ENCODE results near the gene ZC3H11A. TPM values are rescaled to one million over a fixed set of nuclear protein-coding genes. Genes with fewer than 3 reads are reported as not detected.

ZC3H11A gene
- total RNA-seq, 4 donors from 2014 or later, result 97.8 to 132 (median 107) TPM

DNA sequence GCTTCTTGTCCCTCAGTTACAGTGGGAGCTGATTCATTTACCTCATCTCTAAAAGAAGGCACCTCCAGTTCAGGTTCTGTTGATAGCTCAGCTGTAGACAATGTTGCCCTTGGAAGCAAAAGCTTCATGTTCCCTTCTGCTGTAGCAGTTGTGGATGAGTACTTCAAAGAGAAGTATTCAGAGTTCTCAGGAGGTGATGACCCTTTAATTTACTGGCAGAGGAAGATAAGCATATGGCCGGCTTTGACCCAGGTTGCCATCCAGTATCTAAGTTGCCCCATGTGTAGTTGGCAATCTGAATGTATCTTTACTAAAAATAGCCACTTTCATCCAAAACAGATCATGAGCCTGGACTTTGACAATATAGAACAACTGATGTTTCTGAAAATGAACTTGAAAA, 4.5 kb downstream of the ZC3H11A start:
- intact Hi-C loops (cut with DNase I; ENCODE audit: low total_unique reads), result no loop called here

DNA sequence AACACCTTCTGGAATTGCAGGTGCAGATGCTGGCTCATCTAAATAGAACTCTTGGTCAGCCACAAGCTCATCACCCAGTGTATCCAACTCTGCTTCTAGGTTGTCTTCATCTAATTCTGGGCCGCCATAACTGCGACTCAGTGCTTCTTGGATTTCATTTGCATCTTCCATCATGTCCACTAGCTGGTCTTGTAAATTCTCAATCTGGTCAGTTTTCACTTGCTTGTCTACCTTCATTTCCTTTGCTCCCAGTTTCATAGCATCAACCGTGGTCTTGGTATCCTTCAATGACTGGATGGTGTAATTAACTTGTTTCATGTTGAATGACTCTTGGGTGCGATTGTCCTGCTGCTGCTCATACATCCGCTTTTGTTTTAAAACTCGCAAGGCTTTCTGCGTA, 10.3 kb downstream of the ZC3H11A start:
- intact Hi-C loops (cut with DNase I; ENCODE audit: low total_unique reads), result no loop called here
- no peak for TF ChIP-seq POLR2A (IDR thresholded peaks at IDR 0.05)
- TF ChIP-seq, protein P1, sequence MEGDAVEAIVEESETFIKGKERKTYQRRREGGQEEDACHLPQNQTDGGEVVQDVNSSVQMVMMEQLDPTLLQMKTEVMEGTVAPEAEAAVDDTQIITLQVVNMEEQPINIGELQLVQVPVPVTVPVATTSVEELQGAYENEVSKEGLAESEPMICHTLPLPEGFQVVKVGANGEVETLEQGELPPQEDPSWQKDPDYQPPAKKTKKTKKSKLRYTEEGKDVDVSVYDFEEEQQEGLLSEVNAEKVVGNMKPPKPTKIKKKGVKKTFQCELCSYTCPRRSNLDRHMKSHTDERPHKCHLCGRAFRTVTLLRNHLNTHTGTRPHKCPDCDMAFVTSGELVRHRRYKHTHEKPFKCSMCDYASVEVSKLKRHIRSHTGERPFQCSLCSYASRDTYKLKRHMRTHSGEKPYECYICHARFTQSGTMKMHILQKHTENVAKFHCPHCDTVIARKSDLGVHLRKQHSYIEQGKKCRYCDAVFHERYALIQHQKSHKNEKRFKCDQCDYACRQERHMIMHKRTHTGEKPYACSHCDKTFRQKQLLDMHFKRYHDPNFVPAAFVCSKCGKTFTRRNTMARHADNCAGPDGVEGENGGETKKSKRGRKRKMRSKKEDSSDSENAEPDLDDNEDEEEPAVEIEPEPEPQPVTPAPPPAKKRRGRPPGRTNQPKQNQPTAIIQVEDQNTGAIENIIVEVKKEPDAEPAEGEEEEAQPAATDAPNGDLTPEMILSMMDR (IDR thresholded peaks at IDR 0.05), result no peak
- 97 to 98% methylated on average over 7 of the region's 7 CpGs for WGBS, 2 donors
- H3K4me3 ChIP-seq (ENCODE audit: low read depth, poor library complexity, severe bottlenecking), result no peak overlapping the region
- no peak for DNase-seq (ENCODE audit: low spot score in 2 of 2)

More for the DNA sequence above, 4.5 kb downstream of the ZC3H11A start:
- WGBS, 2 donors, result 58 to 63% methylated on average over 1 of the region's 1 CpG
- DNase-seq (ENCODE audit: low spot score in 2 of 2), result no peak
- TF ChIP-seq, protein P1 (IDR thresholded peaks at IDR 0.05), result no peak
- no peak for TF ChIP-seq POLR2A (IDR thresholded peaks at IDR 0.05)
- H3K4me3 ChIP-seq (ENCODE audit: low read depth, poor library complexity, severe bottlenecking), result no peak overlapping the region

DNA sequence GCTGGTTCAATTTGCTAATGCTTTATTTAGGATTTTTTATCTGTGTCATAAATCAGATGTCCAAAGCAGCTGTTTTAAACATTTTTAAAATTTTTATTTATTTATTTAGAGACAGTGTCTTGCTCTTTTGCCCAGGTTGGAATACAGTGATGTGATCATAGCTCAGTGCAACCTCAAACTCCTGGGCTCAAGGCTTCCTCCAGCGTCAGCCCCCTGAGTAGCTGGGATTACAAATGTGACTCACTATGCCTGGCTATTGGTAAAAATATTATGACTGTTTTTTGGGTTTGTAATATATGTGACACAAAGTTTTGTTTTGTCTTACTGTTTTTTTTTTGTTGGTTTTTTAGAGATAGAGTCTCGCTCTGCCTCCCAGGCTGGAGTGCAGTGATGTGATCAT, 11.8 kb downstream of the ZC3H11A start:
- H3K4me3 ChIP-seq (ENCODE audit: low read depth, poor library complexity, severe bottlenecking), result no peak overlapping the region
- intact Hi-C loops (cut with DNase I; ENCODE audit: low total_unique reads), result no loop called here
- TF ChIP-seq, protein P1 (IDR thresholded peaks at IDR 0.05), result no peak
- TF ChIP-seq POLR2A (IDR thresholded peaks at IDR 0.05), result no peak
- DNase-seq (ENCODE audit: low spot score in 2 of 2), result no peak
- 87 to 91% methylated on average over 2 of the region's 2 CpGs for WGBS, 2 donors

DNA sequence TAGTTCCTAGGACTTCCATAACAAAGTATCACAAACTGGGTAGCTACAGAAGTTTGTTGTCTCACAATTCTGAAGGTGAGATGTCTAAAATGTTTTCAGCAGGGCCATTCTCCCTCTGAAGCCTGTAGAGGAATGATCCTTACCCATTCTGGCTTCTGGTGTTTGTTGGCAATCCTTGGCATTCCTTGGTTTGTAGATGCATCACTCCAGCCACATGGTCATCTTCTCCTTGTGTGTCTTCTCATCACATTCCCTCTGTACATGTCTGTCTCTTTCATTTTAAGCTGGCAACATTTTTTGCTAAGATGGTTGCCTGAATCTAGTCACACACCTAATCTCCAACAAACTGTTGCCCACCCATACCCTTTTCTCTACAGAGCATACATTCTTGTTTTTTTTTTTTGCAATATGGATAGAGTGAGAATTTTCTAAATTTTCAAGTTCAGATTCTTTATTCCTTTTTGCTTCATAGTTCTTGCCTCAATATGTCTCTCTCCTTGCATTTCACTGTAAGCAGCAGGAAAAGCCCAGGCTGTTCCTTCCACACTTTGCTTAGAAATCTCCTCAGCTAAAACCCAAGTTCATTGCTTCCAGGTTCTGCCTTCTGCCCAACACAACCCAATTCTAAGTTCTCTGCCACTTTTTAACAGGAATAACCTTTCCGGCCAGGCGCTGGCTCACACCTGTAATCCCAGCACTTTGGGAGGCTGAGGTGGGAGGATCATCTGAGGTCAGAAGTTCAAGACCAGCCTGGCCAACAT, 18.3 kb downstream of the ZC3H11A start:
- intact Hi-C loops (cut with DNase I; ENCODE audit: low total_unique reads), result no loop called here
- DNase-seq (ENCODE audit: low spot score in 2 of 2), result no peak
- TF ChIP-seq, protein P1 (IDR thresholded peaks at IDR 0.05), result no peak
- no peak for TF ChIP-seq POLR2A (IDR thresholded peaks at IDR 0.05)
- H3K4me3 ChIP-seq (ENCODE audit: low read depth, poor library complexity, severe bottlenecking), result no peak overlapping the region
- 97% methylated on average over 2 of the region's 2 CpGs for WGBS, 2 donors

DNA sequence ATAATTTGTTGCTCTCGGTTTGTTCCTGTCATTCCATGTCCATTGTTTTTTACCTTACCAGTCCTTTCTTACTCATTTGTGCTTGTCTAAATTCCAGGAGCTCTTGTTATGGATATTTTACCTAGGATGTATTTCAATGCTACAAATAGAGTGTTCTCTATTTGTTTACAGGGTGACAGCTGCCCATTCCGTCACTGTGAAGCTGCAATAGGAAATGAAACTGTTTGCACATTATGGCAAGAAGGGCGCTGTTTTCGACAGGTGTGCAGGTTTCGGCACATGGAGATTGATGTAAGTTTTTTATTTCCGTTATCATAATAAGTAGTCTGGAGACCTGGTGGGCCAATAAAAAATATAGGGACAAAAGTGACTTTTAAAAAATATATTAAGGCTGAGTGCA, 23.0 kb downstream of the ZC3H11A start:
- no peak for DNase-seq (ENCODE audit: low spot score in 2 of 2)
- intact Hi-C loops (cut with DNase I; ENCODE audit: low total_unique reads), result no loop called here
- TF ChIP-seq, protein P1 (IDR thresholded peaks at IDR 0.05), result no peak
- no peak for TF ChIP-seq POLR2A (IDR thresholded peaks at IDR 0.05)
- no peak overlapping the region for H3K4me3 ChIP-seq (ENCODE audit: low read depth, poor library complexity, severe bottlenecking)
- 95 to 96% methylated on average over 6 of the region's 6 CpGs for WGBS, 2 donors

DNA sequence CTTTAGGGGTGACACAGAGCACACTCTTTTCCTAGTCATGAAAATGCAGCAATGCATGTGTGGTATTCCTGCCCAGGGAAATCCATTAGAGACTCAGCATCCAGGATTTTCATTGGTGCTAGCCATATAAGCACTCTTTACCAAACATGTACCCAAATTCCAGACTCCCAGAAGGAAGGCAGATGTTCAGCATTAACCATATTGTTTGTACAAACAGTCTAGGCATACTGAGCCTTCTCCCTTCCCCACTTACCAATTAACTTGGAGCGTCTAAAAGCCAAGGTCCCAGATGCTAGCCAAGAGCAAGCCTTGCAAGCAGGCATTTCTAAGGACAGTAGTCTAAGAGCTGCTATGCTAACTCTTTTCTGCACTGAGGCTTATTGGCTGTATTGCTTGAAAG, 27.9 kb downstream of the ZC3H11A start:
- no peak for TF ChIP-seq POLR2A (IDR thresholded peaks at IDR 0.05)
- TF ChIP-seq, protein P1 (IDR thresholded peaks at IDR 0.05), result no peak
- intact Hi-C loops (cut with DNase I; ENCODE audit: low total_unique reads), result no loop called here
- WGBS, 2 donors, result 64 to 73% methylated on average over 1 of the region's 1 CpG
- DNase-seq (ENCODE audit: low spot score in 2 of 2), result no peak
- H3K4me3 ChIP-seq (ENCODE audit: low read depth, poor library complexity, severe bottlenecking), result no peak overlapping the region
